Astrocyte (in vitro differentiated cells and primary cell): ENCODE measurements around the gene CAPN11. TPM values are rescaled to one million over a fixed set of nuclear protein-coding genes. Genes with fewer than 3 reads are reported as not detected.

Source experiments
- DNase-seq: peaks from one replicate; pipeline ENCODE4 v3.0.0-alpha.2; 2010; ENCODE audit warnings: low read depth
- FAIRE-seq: peaks from 2 replicates; lab custom pipeline; 2011; peaks lifted over from hg19 to GRCh38; lab: Jason Lieb, UNC
- H2AFZ ChIP-seq: 2 replicates; pipeline ENCODE4 v1.6.0; 2012; ENCODE audit warnings: low read depth, low read length, inconsistent platforms
- H3K27ac ChIP-seq: 2 replicates; pipeline ENCODE4 v1.5.1; 2011; ENCODE audit warnings: low read depth, low read length, inconsistent platforms
- H3K27me3 ChIP-seq: 2 replicates; pipeline ENCODE4 v1.6.0; 2011; ENCODE audit warnings: low read length, inconsistent platforms; ENCODE audit not compliant: insufficient read depth
- H3K36me3 ChIP-seq: 2 replicates; pipeline ENCODE4 v1.5.1; 2011; ENCODE audit warnings: low read length, inconsistent platforms; ENCODE audit not compliant: insufficient read depth
- H3K4me1 ChIP-seq: 2 replicates; pipeline ENCODE4 v1.5.1; 2011; ENCODE audit warnings: low read length, inconsistent platforms; ENCODE audit not compliant: insufficient read depth
- H3K4me2 ChIP-seq: 2 replicates; pipeline ENCODE4 v1.6.0; 2012; ENCODE audit warnings: low read length, inconsistent platforms
- H3K4me3 ChIP-seq: 2 replicates; pipeline ENCODE4 v1.5.1; 2011; ENCODE audit warnings: low read depth, mild to moderate bottlenecking, low read length, inconsistent platforms; ENCODE audit not compliant: insufficient read depth
- H3K79me2 ChIP-seq: 2 replicates; pipeline ENCODE4 v1.6.0; 2012; ENCODE audit warnings: mild to moderate bottlenecking, low read length, inconsistent platforms; ENCODE audit not compliant: insufficient read depth
- H3K9ac ChIP-seq: 2 replicates; pipeline ENCODE4 v1.6.0; 2012; ENCODE audit warnings: mild to moderate bottlenecking, low read length, inconsistent platforms
- H3K9me3 ChIP-seq: 2 replicates; pipeline ENCODE4 v1.5.1; 2012; ENCODE audit warnings: low read depth, mild to moderate bottlenecking, low read length, inconsistent platforms; ENCODE audit not compliant: insufficient read depth
- H4K20me1 ChIP-seq: 2 replicates; pipeline ENCODE4 v1.6.0; 2012; ENCODE audit warnings: low read length, inconsistent platforms; ENCODE audit not compliant: insufficient read depth
- H3K27ac Mint-ChIP-seq: one replicate; pipeline ENCODE4 v1.8.0; 2021; ENCODE audit warnings: mild to moderate bottlenecking, mixed read lengths; ENCODE audit not compliant: unreplicated experiment
- H3K27me3 Mint-ChIP-seq: one replicate; pipeline ENCODE4 v1.8.0; 2021; ENCODE audit warnings: low read depth, mixed read lengths; ENCODE audit not compliant: unreplicated experiment
- H3K36me3 Mint-ChIP-seq: one replicate; pipeline ENCODE4 v1.8.0; 2021; ENCODE audit warnings: low read depth, mixed read lengths; ENCODE audit not compliant: unreplicated experiment
- H3K4me1 Mint-ChIP-seq: one replicate; pipeline ENCODE4 v1.8.0; 2021; ENCODE audit warnings: low read depth, mixed read lengths; ENCODE audit not compliant: unreplicated experiment
- H3K4me3 Mint-ChIP-seq: one replicate; pipeline ENCODE4 v1.8.0; 2021; ENCODE audit warnings: mild to moderate bottlenecking, moderate library complexity, mixed read lengths; ENCODE audit not compliant: unreplicated experiment
- H3K9me3 Mint-ChIP-seq: one replicate; pipeline ENCODE4 v1.8.0; 2021; ENCODE audit warnings: mild to moderate bottlenecking, mixed read lengths; ENCODE audit not compliant: unreplicated experiment
- CTCF ChIP-seq: IDR thresholded peaks from 2 replicates; pipeline ENCODE4 v1.5.1; 2011; ENCODE audit warnings: low read depth, mild to moderate bottlenecking, inconsistent platforms, low read length, moderate library complexity; ENCODE audit not compliant: insufficient read depth
- EZH2 ChIP-seq: IDR thresholded peaks from 2 replicates; pipeline ENCODE4 v1.6.1; 2012; ENCODE audit warnings: mild to moderate bottlenecking, low read length, inconsistent platforms; ENCODE audit not compliant: insufficient read depth
- total RNA-seq: library from RNA; stranded (reverse); gene quantifications from 2 replicates; pipeline ENCODE4 v1.2.1, GENCODE V29; 2021

The CAPN11 gene
- total RNA-seq, 1 donor from 2014 or later = not detected

DNA sequence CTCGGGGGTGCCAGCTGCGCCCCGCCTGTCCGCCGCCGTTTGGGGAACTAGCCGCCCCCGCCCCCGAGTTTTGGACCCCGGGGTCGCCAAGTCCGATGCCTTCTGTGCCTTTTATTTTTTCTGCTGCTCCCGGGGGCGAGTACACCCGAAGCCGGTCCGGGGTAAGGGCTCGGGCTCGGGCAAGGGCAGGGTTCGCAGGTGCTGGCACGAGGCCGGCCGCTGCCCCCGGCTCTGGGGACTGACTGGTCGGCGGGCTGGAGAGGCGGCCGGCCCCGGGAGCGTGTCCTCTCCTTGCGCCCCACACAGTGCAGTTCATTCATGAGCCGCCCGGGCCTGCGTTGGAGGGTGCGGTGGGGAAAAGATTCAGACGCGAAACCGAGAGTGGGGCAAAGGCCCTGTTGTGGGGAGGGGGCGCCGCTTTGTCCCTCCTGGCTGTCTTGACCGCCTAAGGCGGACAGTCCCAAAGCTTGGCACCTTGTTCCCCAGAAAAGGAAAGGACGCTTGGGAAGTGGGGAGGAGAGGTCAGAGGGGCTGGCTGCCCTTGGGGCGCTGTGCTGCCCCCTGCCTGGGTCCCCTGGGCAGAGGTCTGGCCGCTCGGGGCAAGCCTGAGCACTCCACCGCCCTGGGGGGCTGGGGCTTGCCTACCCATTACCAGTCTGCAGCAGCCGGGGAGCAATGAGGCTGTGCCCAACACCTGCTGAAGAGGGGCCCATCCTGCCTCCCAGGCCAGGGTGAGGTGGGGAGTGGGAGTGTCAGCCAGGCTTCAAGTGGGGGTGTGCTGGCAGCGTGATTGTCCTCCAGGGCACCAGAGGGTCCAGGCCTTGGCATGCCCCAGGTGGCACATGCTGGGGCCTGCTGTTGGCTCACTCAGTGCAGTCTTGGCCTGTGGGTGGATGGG, 30.4 kb upstream of the CAPN11 start:
- peak overlapping the region; percentile 64 for H3K4me3 ChIP-seq
- peaks cover 25% of the 10 kb centered on the region for H3K4me1 ChIP-seq
- H4K20me1 ChIP-seq = peaks cover 73% of the 10 kb centered on the region
- H2AFZ ChIP-seq = peak overlapping the region; percentile 43
- FAIRE-seq (no peak), DNase-seq (no peak)
- H3K9me3 ChIP-seq = no peaks in the 10 kb centered on the region
- H3K27me3 Mint-ChIP-seq = no peaks in the 10 kb centered on the region
- H3K27ac ChIP-seq = no peak overlapping the region
- peak overlapping the region; percentile 80 for H3K9ac ChIP-seq
- no peaks in the 10 kb centered on the region for H3K9me3 Mint-ChIP-seq
- TF ChIP-seq CTCF = no peak
- no peak for TF ChIP-seq EZH2
- peak overlapping the region; percentile 90 for H3K4me2 ChIP-seq
- H3K4me1 Mint-ChIP-seq = peaks cover 24% of the 10 kb centered on the region
- no peak overlapping the region for H3K27ac Mint-ChIP-seq
- no peaks in the 10 kb centered on the region for H3K27me3 ChIP-seq
- H3K4me3 Mint-ChIP-seq = peak overlapping the region; percentile 90
- peaks cover 66% of the 10 kb centered on the region for H3K79me2 ChIP-seq
- peaks cover 8% of the 10 kb centered on the region for H3K36me3 Mint-ChIP-seq
- H3K36me3 ChIP-seq = no peaks in the 10 kb centered on the region

DNA sequence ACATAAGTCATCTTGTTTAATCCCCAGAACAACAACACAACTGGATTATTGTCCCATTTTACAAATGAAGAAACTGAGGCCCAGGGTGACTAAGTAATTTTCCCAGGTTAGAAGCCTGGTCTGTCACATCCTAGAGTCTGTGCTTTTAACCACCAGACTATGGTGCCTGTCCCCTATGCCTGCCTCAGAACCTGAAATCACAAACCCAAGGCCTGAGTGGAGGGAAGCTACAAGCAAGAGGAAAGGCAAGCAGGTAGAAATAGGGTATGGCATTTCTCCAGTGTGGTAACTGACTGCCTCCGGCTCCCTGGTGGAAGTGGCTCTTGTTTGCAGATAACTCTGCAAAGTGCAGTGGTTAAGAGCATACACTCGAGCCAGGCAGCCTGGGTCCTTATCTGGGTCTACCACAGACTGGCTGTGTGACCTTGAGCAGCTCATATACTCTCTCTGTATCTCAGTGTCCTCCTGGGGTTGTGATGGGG, 28.7 kb upstream of the CAPN11 start:
- Histone ChIP-seq H3K79me2 (peaks cover 50% of the 10 kb centered on the region), H3K4me3 (no peak overlapping the region), H2AFZ (no peak overlapping the region), H3K4me2 (no peak overlapping the region), H3K27me3 (no peaks in the 10 kb centered on the region), H3K9ac (no peak overlapping the region), H3K27ac (no peak overlapping the region), H3K9me3 (no peaks in the 10 kb centered on the region), H3K36me3 (peaks cover 2% of the 10 kb centered on the region), H3K4me1 (peaks cover 26% of the 10 kb centered on the region), H4K20me1 (peaks cover 72% of the 10 kb centered on the region)
- no peak for FAIRE-seq
- Mint-ChIP-seq H3K9me3 (no peaks in the 10 kb centered on the region), H3K27ac (no peak overlapping the region), H3K4me3 (peak overlapping the region; percentile 90), H3K4me1 (peaks cover 10% of the 10 kb centered on the region), H3K27me3 (no peaks in the 10 kb centered on the region), H3K36me3 (peaks cover 10% of the 10 kb centered on the region)
- no peak for DNase-seq
- TF ChIP-seq CTCF (no peak), EZH2 (no peak)

- FAIRE-seq = no peak
- peaks cover 30% of the 10 kb centered on the region for H3K79me2 ChIP-seq
- TF ChIP-seq EZH2 (no peak), CTCF (no peak)
Measured at GRCh38 chr6:44131892-44132291, 26.7 kb upstream of the CAPN11 start.

More at GRCh38 chr6:44131892-44132291, 26.7 kb upstream of the CAPN11 start:
- H3K9me3 ChIP-seq = no peaks in the 10 kb centered on the region
- Mint-ChIP-seq H3K4me1 (peaks cover 3% of the 10 kb centered on the region), H3K9me3 (no peaks in the 10 kb centered on the region), H3K4me3 (no peak overlapping the region), H3K27me3 (no peaks in the 10 kb centered on the region), H3K36me3 (peaks cover 25% of the 10 kb centered on the region), H3K27ac (no peak overlapping the region)
- no peaks in the 10 kb centered on the region for H3K27me3 ChIP-seq
- peaks cover 2% of the 10 kb centered on the region for H3K36me3 ChIP-seq
- no peak overlapping the region for H3K4me2 ChIP-seq
- no peak overlapping the region for H3K4me3 ChIP-seq
- peaks cover 66% of the 10 kb centered on the region for H4K20me1 ChIP-seq
- H3K4me1 ChIP-seq = peaks cover 12% of the 10 kb centered on the region
- no peak overlapping the region for H3K27ac ChIP-seq
- no peak for DNase-seq
- H3K9ac ChIP-seq = no peak overlapping the region
- no peak overlapping the region for H2AFZ ChIP-seq
